SK-N-SH (cell line): Measurements from ENCODE around the gene UST. TPM values are rescaled to one million over a fixed set of nuclear protein-coding genes. Genes with fewer than 3 reads are reported as not detected.

Experiments
- CTCF ChIA-PET: fragments of 300-600, 350-600 bp; formaldehyde crosslinking; extraction: SDS; loops from one replicate; lab custom pipeline; 2021; lab: Yijun Ruan, JAX
- POLR2A ChIA-PET: fragments of 350-600 bp; sonication (Branson Sonifier 250); formaldehyde crosslinking; extraction: SDS; loops from one replicate; lab custom pipeline; 2020; ENCODE audit warnings: antibody characterized with exemption, inconsistent platforms; lab: Yijun Ruan, JAX
- DNase-seq: peaks from one replicate; pipeline ENCODE4 v3.0.0; 2012
- H2AFZ ChIP-seq: fragments of 200-600 bp; sonication (generic); 2 replicates; pipeline ENCODE4 v1.8.1; 2016; ENCODE audit warnings: antibody characterized with exemption, mild to moderate bottlenecking, low read depth
- H3F3A ChIP-seq: fragments of 200-600 bp; sonication (generic); replicated peaks from 2 replicates; pipeline ENCODE3; 2016; ENCODE audit warnings: antibody characterized with exemption, mild to moderate bottlenecking; ENCODE audit not compliant: insufficient read depth
- H3K27ac ChIP-seq, 2 experiments: fragments of 200-500 bp in 1 of 2; fragments of 200-600 bp in 1 of 2; sonication (Bioruptor generic) in 1 of 2; sonication (generic), shearing (Covaris generic) in 1 of 2; 2 replicates each; pipeline versions ENCODE4 v1.5.1 to v1.6.1; 2014 to 2016; ENCODE audit warnings: low read depth in 2 of 2, inconsistent platforms in 1 of 2, low read length in 1 of 2, mild to moderate bottlenecking in 1 of 2, mixed read lengths in 1 of 2
- H3K27me3 ChIP-seq: fragments of 200-600 bp; sonication (generic), shearing (Covaris generic); 2 replicates; pipeline ENCODE4 v1.6.1; 2016; ENCODE audit warnings: mixed run types; ENCODE audit not compliant: insufficient read depth
- H3K36me3 ChIP-seq, 2 experiments: fragments of 200-500 bp in 1 of 2; fragments of 200-600 bp in 1 of 2; sonication (Bioruptor generic) in 1 of 2; sonication (generic) in 1 of 2; replicated peaks in 1 of 2; 2 replicates each; pipeline versions ENCODE3 to v1.5.1; 2014 to 2016; ENCODE audit warnings: low read length in 1 of 2, mild to moderate bottlenecking in 1 of 2; ENCODE audit not compliant: insufficient read depth in 2 of 2, control insufficient read depth in 1 of 2
- H3K4me1 ChIP-seq, 2 experiments: fragments of 200-500 bp in 1 of 2; fragments of 200-600 bp in 1 of 2; sonication (Bioruptor generic) in 1 of 2; sonication (generic), shearing (Covaris generic) in 1 of 2; 2 replicates each; pipeline versions ENCODE4 v1.5.1 to v1.6.1; 2014 to 2016; ENCODE audit warnings: low read depth in 1 of 2, low read length in 1 of 2, mixed run types in 1 of 2; ENCODE audit not compliant: insufficient read depth in 2 of 2, control insufficient read depth in 1 of 2
- H3K4me2 ChIP-seq: fragments of 200-600 bp; sonication (generic), shearing (Covaris generic); 2 replicates; pipeline ENCODE4 v1.6.1; 2017; ENCODE audit warnings: mixed run types
- H3K4me3 ChIP-seq, 2 experiments: fragments of 200-500 bp in 1 of 2; fragments of 200-600 bp in 1 of 2; sonication (Bioruptor generic) in 1 of 2; sonication (generic), shearing (Covaris generic) in 1 of 2; 2 replicates each; pipeline versions ENCODE4 v1.5.1 to v1.8.1; 2014 to 2016; ENCODE audit warnings: low read depth in 2 of 2, inconsistent platforms in 1 of 2, low read length in 1 of 2, mild to moderate bottlenecking in 1 of 2, mixed read lengths in 1 of 2, moderate library complexity in 1 of 2
- H3K79me2 ChIP-seq: fragments of 200-600 bp; sonication (generic); 2 replicates; pipeline ENCODE4 v1.8.1; 2017; ENCODE audit warnings: mild to moderate bottlenecking; ENCODE audit not compliant: insufficient read depth
- H3K9ac ChIP-seq: fragments of 200-600 bp; sonication (generic); 2 replicates; pipeline ENCODE4 v1.6.1; 2017; ENCODE audit warnings: mixed run types
- H3K9me2 ChIP-seq: fragments of 200-600 bp; sonication (generic); 2 replicates; pipeline ENCODE4 v1.6.1; 2017; ENCODE audit warnings: mixed run types
- H3K9me3 ChIP-seq: fragments of 200-600 bp; sonication (generic); 2 replicates; pipeline ENCODE4 v1.6.1; 2017; ENCODE audit warnings: mixed run types, mild to moderate bottlenecking, moderate library complexity
- H4K20me1 ChIP-seq: fragments of 200-600 bp; sonication (generic); 2 replicates; pipeline ENCODE4 v1.6.1; 2017; ENCODE audit warnings: mild to moderate bottlenecking, mixed run types; ENCODE audit not compliant: insufficient read depth
- CHD2 ChIP-seq: fragments of 150-350 bp; IDR thresholded peaks from 2 replicates; pipeline ENCODE4 v1.6.1; 2018; ENCODE audit warnings: low read length; ENCODE audit not compliant: partially characterized antibody
- CTCF ChIP-seq: fragments of 200-600 bp; sonication (generic); IDR thresholded peaks from 2 replicates; pipeline ENCODE4 v1.6.1; 2017; ENCODE audit warnings: antibody characterized with exemption, mild to moderate bottlenecking, moderate library complexity
- ELF1 ChIP-seq: IDR thresholded peaks from 2 replicates; pipeline ENCODE4 v1.4.0; 2012
- EP300 ChIP-seq, 2 experiments: IDR thresholded peaks; 2 replicates each; pipeline versions ENCODE4 v1.4.0 to v1.6.1; 2012; ENCODE audit warnings: borderline replicate concordance in 1 of 2, low read depth in 1 of 2, low read length in 1 of 2
- EZH2phosphoT487 ChIP-seq: fragments of 200-600 bp; sonication (generic); IDR thresholded peaks from 2 replicates; pipeline ENCODE4 v1.6.1; 2017; ENCODE audit warnings: low read depth, mixed run types, mild to moderate bottlenecking, antibody characterized with exemption, moderate library complexity, borderline replicate concordance
- FOSL2 ChIP-seq: IDR thresholded peaks from 2 replicates; pipeline ENCODE4 v1.4.0; 2012; ENCODE audit warnings: low read depth, mild to moderate bottlenecking, moderate library complexity, borderline replicate concordance
- GATA2 ChIP-seq: sonication (generic); formaldehyde crosslinking; IDR thresholded peaks from 2 replicates; pipeline ENCODE4 v1.5.0; 2020; ENCODE audit warnings: mild to moderate bottlenecking, missing genetic modification reagents
- JUND ChIP-seq: IDR thresholded peaks from 2 replicates; pipeline ENCODE4 v1.4.0; 2012
- MXI1 ChIP-seq: IDR thresholded peaks from 2 replicates; pipeline ENCODE4 v1.6.1; 2012; ENCODE audit warnings: mild to moderate bottlenecking, low read depth, low read length, improper control_type of control experiment
- NRF1 ChIP-seq: IDR thresholded peaks from 2 replicates; pipeline ENCODE4 v1.6.1; 2012; ENCODE audit warnings: low read depth, mild to moderate bottlenecking, low read length
- PBX3 ChIP-seq: IDR thresholded peaks from 2 replicates; pipeline ENCODE4; 2012
- POLR2AphosphoS5 ChIP-seq: IDR thresholded peaks from 2 replicates; pipeline ENCODE4 v1.6.1; 2012; ENCODE audit warnings: low read depth, low read length
- RAD21 ChIP-seq: IDR thresholded peaks from 2 replicates; pipeline ENCODE4 v1.6.1; 2012; ENCODE audit warnings: mild to moderate bottlenecking, low read length
- REST ChIP-seq: IDR thresholded peaks from 2 replicates; pipeline ENCODE4 v1.6.1; 2012; ENCODE audit warnings: mild to moderate bottlenecking, low read depth, low read length, moderate library complexity
- TAF1 ChIP-seq: IDR thresholded peaks from 2 replicates; pipeline ENCODE4 v1.6.1; 2012; ENCODE audit warnings: low read depth, mild to moderate bottlenecking, low read length, moderate library complexity, borderline replicate concordance
- TEAD4 ChIP-seq: IDR thresholded peaks from 2 replicates; pipeline ENCODE4 v1.4.0; 2012; ENCODE audit warnings: mild to moderate bottlenecking, borderline replicate concordance; ENCODE audit not compliant: insufficient read depth
- USF1 ChIP-seq: IDR thresholded peaks from 2 replicates; pipeline ENCODE4 v1.4.0; 2012; ENCODE audit warnings: low read depth, borderline replicate concordance
- YY1 ChIP-seq: IDR thresholded peaks from 2 replicates; pipeline ENCODE4 v1.4.0; 2012; ENCODE audit warnings: low read depth, mild to moderate bottlenecking
- ZBTB33 ChIP-seq: IDR thresholded peaks from 2 replicates; pipeline ENCODE4 v1.4.0; 2012; ENCODE audit warnings: low read depth, borderline replicate concordance
- WGBS: methylation state at CpG from one replicate; pipeline ENCODE4 v1.1.6; 2017; ENCODE audit warnings: low lambda C conversion rate; 5-methylcytosine and 5-hydroxymethylcytosine counted together
- polyA plus RNA-seq, 3 experiments: library from polyadenylated mRNA; depleted of rRNA; stranded (reverse); fragments of >200 nt; gene quantifications; 2 replicates each; pipeline ENCODE4 v1.2.3, GENCODE V29; 2012

UST gene
- polyA plus RNA-seq, 1 of the 3 experiments (the other 2 are of a cell fraction) = 1.7 TPM

- Histone ChIP-seq H3K9me3 (no peaks in the 10 kb centered on the region), H3K79me2 (no peaks in the 10 kb centered on the region), H3K4me1 (peaks cover 8 to 23% of the 10 kb centered on the region in 2 experiments; a peak in 2 of 4 replicates), H3K27me3 (no peaks in the 10 kb centered on the region), H3K36me3 (no peaks in the 10 kb centered on the region), H4K20me1 (no peaks in the 10 kb centered on the region), H3K9me2 (no peaks in the 10 kb centered on the region), H3F3A (no peaks in the 10 kb centered on the region), H3K9ac (no peak overlapping the region), H3K27ac (no peak overlapping the region), H3K4me3 (no peak overlapping the region), H3K4me2 (no peak overlapping the region), H2AFZ (no peak overlapping the region)
- WGBS = 79% methylated on average over 7 of the region's 7 CpGs
- TF ChIP-seq EP300 (IDR thresholded peaks at IDR 0.05; ENCODE audit: borderline replicate concordance in 1 of 2, low read depth in 1 of 2, low read length in 1 of 2) (no peak), USF1 (no peak), TEAD4 (no peak), ZBTB33 (no peak), MXI1 (no peak), JUND (no peak), CTCF (no peak), FOSL2 (no peak), RAD21 (no peak), CHD2 (no peak), REST (no peak), GATA2 (CRISPR knock-in tag) (no peak), POLR2AphosphoS5 (no peak), YY1 (no peak), PBX3 (no peak), NRF1 (no peak), EZH2phosphoT487 (no peak), TAF1 (no peak), ELF1 (no peak)
- no peak for DNase-seq
- ChIA-PET CTCF (interaction anchor here (1.0 to 7.3 kb wide), 3 partner anchors 18 to 367 kb away, joined by 3 to 46 read pairs (median 22); no protein-coding TSS in a partner anchor), POLR2A (no interaction called here)
Observed at GRCh38 chr6:149064660-149065015, 317.8 kb downstream of the UST start.
